ENCODE results near the gene MAFG. TPM values are rescaled to one million over a fixed set of nuclear protein-coding genes. Genes with fewer than 3 reads are reported as not detected.

MAFG gene
- total RNA-seq, 2 experiments from 2014 or later = 10.8 to 13.3 TPM

GRCh38 chr17:81907219-81908145 is 20.1 kb downstream of the MAFG start:
- ChIA-PET POLR2A (no interaction called here), CTCF (no interaction called here)
- no peaks in the 10 kb centered on the region for H3K27me3 Mint-ChIP-seq
- Histone ChIP-seq H3K27me3 (ENCODE audit: control insufficient read depth in 1 of 2, insufficient read depth in 2 of 2, low read length in 2 of 2) (no peaks in the 10 kb centered on the region), H3K9me3 (ENCODE audit: control insufficient read depth in 1 of 2, insufficient read depth in 1 of 2, low read length in 2 of 2) (no peaks in the 10 kb centered on the region), H3K4me1 (ENCODE audit: insufficient read depth, low read length) (peaks cover 27% of the 10 kb centered on the region), H3K27ac (ENCODE audit: low read depth in 1 of 2, low read length in 2 of 2) (no peak overlapping the region), H3K36me3 (ENCODE audit: insufficient read depth, low read length) (peaks cover 29% of the 10 kb centered on the region), H3K4me3 (ENCODE audit: low read length) (no peak overlapping the region)
- intact Hi-C loops (cut with DNase I, micrococcal nuclease) = no loop called here
- ATAC-seq (ENCODE audit: poor library complexity) (no peak), DNase-seq (no peak)
- H3K36me3 Mint-ChIP-seq (ENCODE audit: low read depth) = peaks cover 18% of the 10 kb centered on the region
- TF ChIP-seq, protein P1, sequence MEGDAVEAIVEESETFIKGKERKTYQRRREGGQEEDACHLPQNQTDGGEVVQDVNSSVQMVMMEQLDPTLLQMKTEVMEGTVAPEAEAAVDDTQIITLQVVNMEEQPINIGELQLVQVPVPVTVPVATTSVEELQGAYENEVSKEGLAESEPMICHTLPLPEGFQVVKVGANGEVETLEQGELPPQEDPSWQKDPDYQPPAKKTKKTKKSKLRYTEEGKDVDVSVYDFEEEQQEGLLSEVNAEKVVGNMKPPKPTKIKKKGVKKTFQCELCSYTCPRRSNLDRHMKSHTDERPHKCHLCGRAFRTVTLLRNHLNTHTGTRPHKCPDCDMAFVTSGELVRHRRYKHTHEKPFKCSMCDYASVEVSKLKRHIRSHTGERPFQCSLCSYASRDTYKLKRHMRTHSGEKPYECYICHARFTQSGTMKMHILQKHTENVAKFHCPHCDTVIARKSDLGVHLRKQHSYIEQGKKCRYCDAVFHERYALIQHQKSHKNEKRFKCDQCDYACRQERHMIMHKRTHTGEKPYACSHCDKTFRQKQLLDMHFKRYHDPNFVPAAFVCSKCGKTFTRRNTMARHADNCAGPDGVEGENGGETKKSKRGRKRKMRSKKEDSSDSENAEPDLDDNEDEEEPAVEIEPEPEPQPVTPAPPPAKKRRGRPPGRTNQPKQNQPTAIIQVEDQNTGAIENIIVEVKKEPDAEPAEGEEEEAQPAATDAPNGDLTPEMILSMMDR (IDR thresholded peaks at IDR 0.05) = no peak
- H3K4me1 Mint-ChIP-seq (ENCODE audit: low read depth) = peaks cover 4% of the 10 kb centered on the region
- no peaks in the 10 kb centered on the region for H3K9me3 Mint-ChIP-seq
- H3K4me3 Mint-ChIP-seq = no peak overlapping the region
- no peak overlapping the region for H3K27ac Mint-ChIP-seq

DNA sequence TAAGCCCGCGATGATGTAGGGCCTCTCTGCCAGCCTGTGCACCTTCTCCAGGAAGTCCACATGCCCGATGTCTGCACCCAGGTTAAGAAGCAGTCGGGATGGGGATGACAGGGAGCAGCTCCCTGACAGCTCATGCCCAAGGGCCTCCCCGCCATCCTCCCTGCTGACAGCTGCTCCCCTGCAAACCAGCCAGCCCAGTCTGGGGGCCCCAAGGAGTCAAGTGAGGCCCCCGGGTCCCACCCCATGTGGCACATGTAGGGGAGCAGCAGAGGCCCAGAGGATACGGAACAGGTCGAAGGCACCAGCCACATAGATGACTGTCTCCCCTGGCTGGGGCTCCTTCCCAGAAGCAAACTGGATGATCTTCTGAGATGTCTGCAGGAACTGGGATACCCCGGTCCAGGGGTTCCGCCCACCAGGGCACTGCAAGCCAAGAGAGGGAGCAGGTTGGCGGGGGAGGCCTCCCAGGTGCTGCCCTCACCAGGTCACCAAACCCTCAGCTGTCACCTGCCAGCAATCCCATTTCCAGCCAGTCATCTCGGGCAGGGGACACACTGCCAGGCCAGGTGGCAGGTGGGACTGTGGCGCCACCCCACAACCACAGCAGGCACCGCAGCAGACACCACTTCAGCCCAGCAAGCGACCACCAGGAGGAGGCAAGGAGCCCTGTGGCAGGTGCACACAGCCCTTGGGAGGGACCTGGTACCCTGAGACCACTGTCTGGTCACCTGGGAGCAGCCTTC is 20.9 kb downstream of the MAFG start:
- ATAC-seq (ENCODE audit: poor library complexity) (no peak), DNase-seq (no peak)
- Mint-ChIP-seq H3K27ac (no peak overlapping the region), H3K36me3 (ENCODE audit: low read depth) (peaks cover 12% of the 10 kb centered on the region), H3K9me3 (no peaks in the 10 kb centered on the region), H3K4me3 (peak overlapping the region; percentile 20), H3K4me1 (ENCODE audit: low read depth) (peaks cover 4% of the 10 kb centered on the region), H3K27me3 (no peaks in the 10 kb centered on the region)
- POLR2A ChIA-PET = no interaction called here
- H3K4me3 ChIP-seq (ENCODE audit: low read length) = no peak overlapping the region
- TF ChIP-seq, protein P1 (IDR thresholded peaks at IDR 0.05) = no peak
- H3K27ac ChIP-seq (ENCODE audit: low read depth in 1 of 2, low read length in 2 of 2) = no peak overlapping the region
- intact Hi-C loops (cut with DNase I, micrococcal nuclease) = no loop called here
- H3K36me3 ChIP-seq (ENCODE audit: insufficient read depth, low read length) = peaks cover 21% of the 10 kb centered on the region
- CTCF ChIA-PET = no interaction called here
- peaks cover 27% of the 10 kb centered on the region for H3K4me1 ChIP-seq (ENCODE audit: insufficient read depth, low read length)
- peaks cover 2% of the 10 kb centered on the region in 2 experiments for H3K27me3 ChIP-seq (ENCODE audit: control insufficient read depth in 1 of 2, insufficient read depth in 2 of 2, low read length in 2 of 2)
- peaks cover 0 to 1% of the 10 kb centered on the region in 2 experiments for H3K9me3 ChIP-seq (ENCODE audit: control insufficient read depth in 1 of 2, insufficient read depth in 1 of 2, low read length in 2 of 2)

GRCh38 chr17:81905993-81906392 is 21.5 kb downstream of the MAFG start:
- CTCF ChIA-PET = no interaction called here
- H3K9me3 Mint-ChIP-seq = no peaks in the 10 kb centered on the region
- H3K36me3 ChIP-seq (ENCODE audit: insufficient read depth, low read length) = peaks cover 21% of the 10 kb centered on the region

More at GRCh38 chr17:81905993-81906392, 21.5 kb downstream of the MAFG start:
- peaks cover 0 to 5% of the 10 kb centered on the region in 2 experiments for H3K9me3 ChIP-seq (ENCODE audit: control insufficient read depth in 1 of 2, insufficient read depth in 1 of 2, low read length in 2 of 2)
- H3K27me3 ChIP-seq (ENCODE audit: control insufficient read depth in 1 of 2, insufficient read depth in 2 of 2, low read length in 2 of 2) = peaks cover 7 to 8% of the 10 kb centered on the region in 2 experiments
- TF ChIP-seq, protein P1 (IDR thresholded peaks at IDR 0.05) = no peak
- DNase-seq = no peak
- intact Hi-C loops (cut with DNase I, micrococcal nuclease) = no loop called here
- no peak overlapping the region for H3K27ac Mint-ChIP-seq
- H3K4me3 ChIP-seq (ENCODE audit: low read length) = no peak overlapping the region
- H3K4me1 ChIP-seq (ENCODE audit: insufficient read depth, low read length) = peaks cover 30% of the 10 kb centered on the region
- no peak overlapping the region for H3K4me3 Mint-ChIP-seq
- H3K36me3 Mint-ChIP-seq (ENCODE audit: low read depth) = peaks cover 13% of the 10 kb centered on the region
- POLR2A ChIA-PET = no interaction called here
- H3K27me3 Mint-ChIP-seq = peaks cover 4% of the 10 kb centered on the region
- H3K4me1 Mint-ChIP-seq (ENCODE audit: low read depth) = peaks cover 8% of the 10 kb centered on the region
- no peak for ATAC-seq (ENCODE audit: poor library complexity)
- H3K27ac ChIP-seq (ENCODE audit: low read depth in 1 of 2, low read length in 2 of 2) = no peak overlapping the region

Measured in CD4-positive, alpha-beta T cell (primary cell).